Umbilical cord (tissue), 2 donors: ENCODE data around the gene SRRM2. TPM values are rescaled to one million over a fixed set of nuclear protein-coding genes. Genes with fewer than 3 reads are reported as not detected.

Experiments used
- DNase-seq: peaks from one replicate; pipeline ENCODE4 v3.0.0-alpha.2; 2015; ENCODE audit warnings: low spot score
- total RNA-seq: library from RNA; depleted of rRNA; stranded (reverse); fragments of >200 nt; gene quantifications from one replicate; pipeline ENCODE4 v1.2.3, GENCODE V29; 2014; ENCODE audit warnings: low replicate concordance; ENCODE audit not compliant: insufficient read depth

SRRM2 gene
- total RNA-seq, 1 donor from 2014 or later = 123 TPM

DNA sequence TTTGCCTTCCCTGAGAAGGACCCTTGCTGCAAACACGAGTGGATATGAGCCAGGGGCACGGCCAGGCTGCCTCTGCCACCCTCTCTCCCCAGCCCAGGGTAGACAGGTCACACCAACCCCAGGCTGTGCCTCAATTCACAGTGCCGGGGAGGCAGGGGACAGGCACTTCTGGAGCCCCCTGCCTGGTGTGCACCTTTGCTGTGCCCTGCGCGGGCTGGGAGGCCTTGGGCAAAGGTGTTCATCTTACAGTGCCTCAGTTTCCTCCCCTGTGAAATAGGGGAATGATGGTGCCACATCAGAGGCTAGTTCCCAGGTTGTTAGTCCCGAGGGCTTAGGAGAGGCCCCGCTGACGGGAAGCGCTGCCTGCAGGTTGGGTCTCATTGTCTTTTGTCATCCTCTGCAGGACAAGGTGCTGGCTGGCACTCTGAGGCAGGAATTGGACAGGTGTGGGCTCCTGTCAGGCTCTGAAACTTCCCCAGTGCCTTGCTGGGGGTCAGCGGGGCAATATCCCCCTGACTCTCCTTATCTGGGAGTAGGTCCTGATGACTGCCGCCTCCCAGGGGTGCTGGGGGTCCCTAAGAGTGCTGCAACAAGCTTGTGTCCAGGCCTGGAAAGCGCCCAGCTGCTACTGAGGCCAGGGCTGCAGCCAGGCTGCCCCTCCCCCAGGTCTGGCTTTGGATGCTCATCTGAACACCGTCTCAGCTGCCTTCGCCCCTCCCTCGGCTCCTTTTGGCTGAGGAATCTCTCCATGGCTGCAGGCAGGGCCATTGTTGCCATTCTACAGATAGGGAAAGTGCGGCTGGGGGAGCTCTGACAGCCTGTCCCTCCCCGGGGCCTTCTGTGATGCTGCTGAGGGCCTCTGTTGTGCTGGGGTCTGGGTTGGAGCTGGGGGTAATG, 67.7 kb downstream of the SRRM2 start:
- no peak for DNase-seq

Other genes starting within 250 kb of the SRRM2 start
- 13.2 TPM for gene ATP6V0C, start 238.7 kb upstream of the SRRM2 start, total RNA-seq
- 11.8 TPM for gene AMDHD2, start 232.3 kb upstream of the SRRM2 start, total RNA-seq
- 0.96 TPM for gene CEMP1, start 221.2 kb upstream of the SRRM2 start, total RNA-seq
- gene PDPK1, start 214.6 kb upstream of the SRRM2 start, total RNA-seq = 9.9 TPM
- 9.6 TPM for gene KCTD5, start 70.1 kb upstream of the SRRM2 start, total RNA-seq
- 1.4 TPM for gene PRSS27, start 32.4 kb upstream of the SRRM2 start, total RNA-seq
- 159 TPM for gene ELOB, start 24.6 kb downstream of the SRRM2 start, total RNA-seq
- 0.96 TPM for gene PRSS33, start 34.9 kb downstream of the SRRM2 start, total RNA-seq
- not detected for gene PRSS41, start 45.8 kb downstream of the SRRM2 start, total RNA-seq
- gene PRSS21, start 64.6 kb downstream of the SRRM2 start, total RNA-seq = not detected
- 7.2 TPM for gene ZG16B, start 77.7 kb downstream of the SRRM2 start, total RNA-seq
- 3.1 TPM for gene PRSS22, start 105.5 kb downstream of the SRRM2 start, total RNA-seq
- gene FLYWCH2, start 130.6 kb downstream of the SRRM2 start, total RNA-seq = 25.5 TPM
- gene FLYWCH1, start 159.3 kb downstream of the SRRM2 start, total RNA-seq = 30.8 TPM
- gene KREMEN2, start 211.6 kb downstream of the SRRM2 start, total RNA-seq = 0.48 TPM
- 5.8 TPM for gene PAQR4, start 216.7 kb downstream of the SRRM2 start, total RNA-seq
- gene PKMYT1, start 227.8 kb downstream of the SRRM2 start, total RNA-seq = 6.0 TPM